ENCODE results near the gene DMXL1.
"Not testable (repeated sequence)": the region's sequence is repeated elsewhere in the genome, so short reads cannot be mapped to it uniquely, and the experiment has no call there.

DMXL1 gene

DNA sequence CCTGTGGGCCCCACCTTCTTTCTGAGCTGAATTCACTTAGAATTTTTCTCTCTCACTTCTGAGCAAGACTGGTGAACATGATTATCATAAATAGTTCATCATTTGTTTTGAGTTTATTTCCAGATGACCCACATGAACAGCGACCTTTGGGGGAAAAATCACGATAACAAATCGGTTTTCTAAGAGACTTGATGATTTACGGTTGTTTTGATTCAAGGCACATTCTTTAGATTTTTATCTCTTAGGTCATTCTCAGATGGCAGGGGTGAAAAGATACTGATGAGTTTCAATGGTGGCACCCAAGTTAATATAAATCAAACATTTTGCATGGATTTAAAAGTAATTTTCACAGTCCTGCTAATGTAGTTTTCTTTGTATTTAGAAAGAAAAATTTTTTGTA lies 95.1 kb downstream of the DMXL1 start:
- no peaks in the 10 kb centered on the region for H3K9me3 ChIP-seq (ENCODE audit: control insufficient read depth in 2 of 2, low read length in 2 of 2)
- H3K27ac ChIP-seq (ENCODE audit: low read depth in 2 of 2, low read length in 2 of 2), result no peak overlapping the region
- peaks cover 14% of the 10 kb centered on the region in 2 donors for H3K36me3 ChIP-seq (ENCODE audit: control insufficient read depth in 2 of 2, insufficient read depth in 2 of 2, low read length in 2 of 2)
- no peak overlapping the region for H3K4me3 ChIP-seq (ENCODE audit: low read length in 2 of 2)
- H3K9ac ChIP-seq (ENCODE audit: low read depth in 1 of 2, low read length in 2 of 2), result no peak overlapping the region
- no peaks in the 10 kb centered on the region for H3K27me3 ChIP-seq (ENCODE audit: control insufficient read depth in 2 of 2, insufficient read depth in 2 of 2, low read length in 2 of 2)
- H3K4me1 ChIP-seq (ENCODE audit: control insufficient read depth in 2 of 2, insufficient read depth in 2 of 2, low read length in 2 of 2), result no peaks in the 10 kb centered on the region

DNA sequence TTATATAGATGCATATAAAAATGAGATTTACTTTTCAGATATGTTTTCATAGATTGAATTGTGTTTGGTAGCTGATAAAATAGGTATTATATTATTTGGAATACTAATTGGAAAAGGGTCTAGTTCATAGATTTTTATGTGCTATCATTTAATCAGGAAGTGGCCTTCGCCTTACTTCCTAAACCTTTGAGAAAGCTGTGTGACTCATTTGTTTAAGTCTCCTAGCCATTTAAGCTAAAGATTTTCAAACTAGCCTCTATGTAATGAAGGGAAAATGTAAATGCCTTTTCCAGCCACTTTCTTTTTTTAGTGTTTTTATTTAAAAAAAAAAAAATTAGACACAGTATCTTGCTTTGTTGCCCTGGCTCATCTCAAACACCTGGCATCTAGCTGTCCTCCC lies 97.5 kb downstream of the DMXL1 start:
- H3K9me3 ChIP-seq (ENCODE audit: control insufficient read depth in 2 of 2, low read length in 2 of 2), result no peaks in the 10 kb centered on the region
- H3K9ac ChIP-seq (ENCODE audit: low read depth in 1 of 2, low read length in 2 of 2), result no peak overlapping the region
- H3K36me3 ChIP-seq (ENCODE audit: control insufficient read depth in 2 of 2, insufficient read depth in 2 of 2, low read length in 2 of 2), result peaks cover 9% of the 10 kb centered on the region in 2 donors
- no peaks in the 10 kb centered on the region for H3K27me3 ChIP-seq (ENCODE audit: control insufficient read depth in 2 of 2, insufficient read depth in 2 of 2, low read length in 2 of 2)
- H3K4me1 ChIP-seq (ENCODE audit: control insufficient read depth in 2 of 2, insufficient read depth in 2 of 2, low read length in 2 of 2), result no peaks in the 10 kb centered on the region
- no peak overlapping the region for H3K27ac ChIP-seq (ENCODE audit: low read depth in 2 of 2, low read length in 2 of 2)
- no peak overlapping the region for H3K4me3 ChIP-seq (ENCODE audit: low read length in 2 of 2)

DNA sequence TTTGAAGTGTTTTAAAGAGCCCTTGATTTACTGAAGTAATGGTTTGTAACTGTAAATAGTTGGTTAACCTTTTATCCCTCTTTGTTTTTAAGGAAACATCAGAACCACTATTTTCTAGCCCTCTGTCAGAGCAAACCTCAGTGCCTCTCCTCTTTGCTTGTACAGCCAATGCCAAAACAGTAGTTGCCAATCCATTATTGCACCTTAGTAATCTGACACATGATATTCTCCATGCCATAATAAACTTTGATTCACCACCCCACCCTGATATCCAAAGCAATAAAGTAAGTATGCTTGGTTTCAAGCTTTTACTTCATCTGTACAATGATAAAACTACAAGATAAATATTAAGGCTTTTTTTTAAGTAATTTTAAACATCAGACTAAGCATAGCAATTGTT lies 100.8 kb downstream of the DMXL1 start:
- no peaks in the 10 kb centered on the region for H3K27me3 ChIP-seq (ENCODE audit: control insufficient read depth in 2 of 2, insufficient read depth in 2 of 2, low read length in 2 of 2)
- H3K27ac ChIP-seq (ENCODE audit: low read depth in 2 of 2, low read length in 2 of 2), result no peak overlapping the region
- H3K4me1 ChIP-seq (ENCODE audit: control insufficient read depth in 2 of 2, insufficient read depth in 2 of 2, low read length in 2 of 2), result no peaks in the 10 kb centered on the region
- no peaks in the 10 kb centered on the region for H3K36me3 ChIP-seq (ENCODE audit: control insufficient read depth in 2 of 2, insufficient read depth in 2 of 2, low read length in 2 of 2)
- no peak overlapping the region for H3K9ac ChIP-seq (ENCODE audit: low read depth in 1 of 2, low read length in 2 of 2)
- H3K9me3 ChIP-seq (ENCODE audit: control insufficient read depth in 2 of 2, low read length in 2 of 2), result no peaks in the 10 kb centered on the region
- H3K4me3 ChIP-seq (ENCODE audit: low read length in 2 of 2), result no peak overlapping the region

DNA sequence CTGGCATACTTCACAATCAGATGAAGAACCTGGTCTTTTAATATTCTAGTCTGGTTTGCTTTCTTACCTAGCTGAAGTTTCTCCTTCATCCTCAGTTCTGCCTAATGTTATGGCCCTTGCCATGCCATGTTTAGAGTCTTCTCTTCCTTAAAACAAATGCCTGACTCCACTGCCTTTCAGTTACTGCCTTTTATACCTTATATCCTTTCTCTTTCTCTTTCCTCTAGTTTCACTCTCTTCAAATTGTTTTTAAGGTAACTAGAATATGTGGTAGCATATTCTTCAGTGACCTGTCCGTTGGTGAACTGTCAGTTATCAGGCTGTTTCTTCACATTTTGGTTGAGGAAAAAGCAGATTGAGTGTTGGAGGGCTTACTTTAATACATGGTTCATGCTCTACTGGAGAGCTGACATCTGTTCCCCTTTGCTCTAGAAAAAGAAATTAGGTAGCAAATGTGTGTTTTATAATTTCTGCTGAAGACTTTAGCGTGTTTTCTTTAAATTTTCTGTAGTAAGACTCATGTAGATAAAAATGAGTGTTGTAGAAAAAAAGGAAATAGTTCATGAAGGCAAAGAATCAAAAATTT lies 103.8 kb downstream of the DMXL1 start:
- no peaks in the 10 kb centered on the region for H3K9me3 ChIP-seq (ENCODE audit: control insufficient read depth in 2 of 2, low read length in 2 of 2)
- no peak overlapping the region for H3K4me3 ChIP-seq (ENCODE audit: low read length in 2 of 2)
- no peak overlapping the region for H3K27ac ChIP-seq (ENCODE audit: low read depth in 2 of 2, low read length in 2 of 2)
- peaks cover 6 to 7% of the 10 kb centered on the region in 2 donors for H3K36me3 ChIP-seq (ENCODE audit: control insufficient read depth in 2 of 2, insufficient read depth in 2 of 2, low read length in 2 of 2)
- no peaks in the 10 kb centered on the region for H3K4me1 ChIP-seq (ENCODE audit: control insufficient read depth in 2 of 2, insufficient read depth in 2 of 2, low read length in 2 of 2)
- no peak overlapping the region for H3K9ac ChIP-seq (ENCODE audit: low read depth in 1 of 2, low read length in 2 of 2)
- H3K27me3 ChIP-seq (ENCODE audit: control insufficient read depth in 2 of 2, insufficient read depth in 2 of 2, low read length in 2 of 2), result no peaks in the 10 kb centered on the region

DNA sequence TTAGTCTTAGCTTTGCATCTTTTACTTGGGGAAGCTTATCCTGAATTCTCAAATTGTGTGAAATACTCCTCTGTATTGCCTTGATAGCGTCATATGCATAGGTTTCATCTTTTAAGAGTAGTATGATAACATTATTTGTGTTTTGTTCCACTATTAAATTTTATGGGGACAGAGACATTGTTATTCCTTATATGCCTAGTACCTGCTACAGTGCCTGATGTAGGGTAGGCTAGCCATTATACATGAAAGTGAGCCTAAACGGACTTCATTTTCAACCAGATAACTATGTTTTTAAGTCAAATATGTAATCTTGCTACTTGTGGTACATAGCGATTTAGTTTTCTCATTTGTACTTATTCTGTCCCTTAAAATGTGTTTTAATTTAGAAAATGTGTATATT lies 105.9 kb downstream of the DMXL1 start:
- no peaks in the 10 kb centered on the region for H3K4me1 ChIP-seq (ENCODE audit: control insufficient read depth in 2 of 2, insufficient read depth in 2 of 2, low read length in 2 of 2)
- H3K9me3 ChIP-seq (ENCODE audit: control insufficient read depth in 2 of 2, low read length in 2 of 2), result no peaks in the 10 kb centered on the region
- no peak overlapping the region for H3K4me3 ChIP-seq (ENCODE audit: low read length in 2 of 2)
- no peak overlapping the region for H3K9ac ChIP-seq (ENCODE audit: low read depth in 1 of 2, low read length in 2 of 2)
- H3K36me3 ChIP-seq (ENCODE audit: control insufficient read depth in 2 of 2, insufficient read depth in 2 of 2, low read length in 2 of 2), result peaks cover 6 to 7% of the 10 kb centered on the region in 2 donors
- H3K27ac ChIP-seq (ENCODE audit: low read depth in 2 of 2, low read length in 2 of 2), result no peak overlapping the region
- H3K27me3 ChIP-seq (ENCODE audit: control insufficient read depth in 2 of 2, insufficient read depth in 2 of 2, low read length in 2 of 2), result no peaks in the 10 kb centered on the region

DNA sequence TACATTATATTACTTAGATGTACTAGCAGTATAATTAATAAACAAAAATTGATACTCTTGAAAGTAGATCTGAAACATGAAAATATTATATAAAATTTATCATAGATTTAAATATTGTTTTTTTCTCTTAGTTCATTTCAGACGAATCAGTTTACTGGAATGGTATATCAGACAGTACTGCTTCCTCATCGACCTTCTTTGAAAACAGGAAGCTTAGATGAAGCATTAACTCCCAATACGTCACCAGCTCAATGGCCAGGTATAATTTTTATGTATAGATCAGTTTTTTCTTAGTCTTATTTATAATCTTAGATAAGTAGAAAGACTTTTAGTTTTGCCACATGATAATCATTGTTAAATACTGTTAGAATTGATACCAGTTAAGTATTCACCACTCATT lies 106.3 kb downstream of the DMXL1 start:
- no peak overlapping the region for H3K27ac ChIP-seq (ENCODE audit: low read depth in 2 of 2, low read length in 2 of 2)
- H3K9ac ChIP-seq (ENCODE audit: low read depth in 1 of 2, low read length in 2 of 2), result no peak overlapping the region
- H3K9me3 ChIP-seq (ENCODE audit: control insufficient read depth in 2 of 2, low read length in 2 of 2), result no peaks in the 10 kb centered on the region
- H3K27me3 ChIP-seq (ENCODE audit: control insufficient read depth in 2 of 2, insufficient read depth in 2 of 2, low read length in 2 of 2), result no peaks in the 10 kb centered on the region
- peaks cover 6 to 7% of the 10 kb centered on the region in 2 donors for H3K36me3 ChIP-seq (ENCODE audit: control insufficient read depth in 2 of 2, insufficient read depth in 2 of 2, low read length in 2 of 2)
- no peak overlapping the region for H3K4me3 ChIP-seq (ENCODE audit: low read length in 2 of 2)
- no peaks in the 10 kb centered on the region for H3K4me1 ChIP-seq (ENCODE audit: control insufficient read depth in 2 of 2, insufficient read depth in 2 of 2, low read length in 2 of 2)

DNA sequence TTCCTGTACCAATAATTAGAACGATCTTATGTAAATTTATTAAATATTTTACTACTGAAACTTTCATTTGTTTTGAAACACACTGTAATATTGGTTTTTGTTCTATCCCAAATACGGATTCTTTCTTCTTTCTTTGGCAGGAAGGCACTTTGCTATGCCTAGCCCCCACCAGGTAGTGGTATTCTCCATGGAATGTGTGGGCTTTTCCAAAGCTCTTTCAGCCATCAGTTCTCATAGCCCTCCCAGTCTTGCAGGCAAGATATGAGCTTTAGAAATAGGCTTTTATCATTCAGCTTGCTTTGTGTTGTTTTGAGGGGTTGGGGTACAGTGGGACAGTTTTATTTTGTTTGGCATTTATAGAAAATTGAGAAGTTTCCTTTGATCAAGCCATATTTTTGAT lies 107.5 kb downstream of the DMXL1 start:
- Histone ChIP-seq H3K27ac (ENCODE audit: low read depth in 2 of 2, low read length in 2 of 2) (no peak overlapping the region), H3K9ac (ENCODE audit: low read depth in 1 of 2, low read length in 2 of 2) (no peak overlapping the region), H3K4me1 (ENCODE audit: control insufficient read depth in 2 of 2, insufficient read depth in 2 of 2, low read length in 2 of 2) (no peaks in the 10 kb centered on the region), H3K27me3 (ENCODE audit: control insufficient read depth in 2 of 2, insufficient read depth in 2 of 2, low read length in 2 of 2) (no peaks in the 10 kb centered on the region), H3K9me3 (ENCODE audit: control insufficient read depth in 2 of 2, low read length in 2 of 2) (no peaks in the 10 kb centered on the region), H3K4me3 (ENCODE audit: low read length in 2 of 2) (no peak overlapping the region), H3K36me3 (ENCODE audit: control insufficient read depth in 2 of 2, insufficient read depth in 2 of 2, low read length in 2 of 2) (peaks cover 6 to 7% of the 10 kb centered on the region in 2 donors)

DNA sequence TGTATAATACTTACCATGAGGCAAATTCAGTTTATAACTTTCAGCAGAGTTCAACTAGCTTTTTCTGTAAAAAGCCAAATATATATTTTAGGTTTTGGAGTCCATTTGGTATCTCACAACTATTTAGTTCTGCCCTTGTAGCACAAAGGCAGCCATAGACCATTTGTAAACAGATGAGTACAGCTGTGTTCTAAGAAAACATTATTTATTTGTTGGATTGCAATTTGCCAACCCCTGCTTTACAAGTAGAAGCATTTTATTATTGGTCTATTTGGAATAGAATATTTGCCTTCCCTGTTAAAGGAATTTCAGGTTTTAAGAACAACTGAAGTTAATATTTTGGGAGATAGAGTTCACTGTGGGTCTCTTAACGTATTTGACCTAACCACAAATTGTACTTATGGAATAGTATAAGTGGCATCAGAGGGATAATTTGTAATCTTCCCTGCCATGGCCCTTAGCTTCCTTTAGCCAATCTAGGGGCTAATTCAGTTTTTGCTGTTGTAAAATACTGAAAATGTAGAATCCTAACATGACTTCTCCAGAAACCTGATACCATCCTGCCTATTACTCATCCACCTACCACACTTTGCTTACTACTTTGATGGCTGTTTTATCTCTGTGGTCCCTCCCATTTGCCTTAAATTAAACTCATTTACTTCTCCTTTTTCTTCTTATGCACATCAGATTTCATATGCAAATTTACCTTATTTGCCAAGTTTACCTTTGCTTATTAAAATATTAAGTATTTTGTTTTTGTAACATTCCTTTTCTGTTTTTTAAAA lies 109.2 kb downstream of the DMXL1 start:
- no peak overlapping the region for H3K9ac ChIP-seq (ENCODE audit: low read depth in 1 of 2, low read length in 2 of 2)
- peaks cover 6 to 7% of the 10 kb centered on the region in 2 donors for H3K36me3 ChIP-seq (ENCODE audit: control insufficient read depth in 2 of 2, insufficient read depth in 2 of 2, low read length in 2 of 2)
- H3K9me3 ChIP-seq (ENCODE audit: control insufficient read depth in 2 of 2, low read length in 2 of 2), result no peaks in the 10 kb centered on the region
- no peak overlapping the region for H3K27ac ChIP-seq (ENCODE audit: low read depth in 2 of 2, low read length in 2 of 2)
- H3K4me3 ChIP-seq (ENCODE audit: low read length in 2 of 2), result no peak overlapping the region
- H3K27me3 ChIP-seq (ENCODE audit: control insufficient read depth in 2 of 2, insufficient read depth in 2 of 2, low read length in 2 of 2), result no peaks in the 10 kb centered on the region
- no peaks in the 10 kb centered on the region for H3K4me1 ChIP-seq (ENCODE audit: control insufficient read depth in 2 of 2, insufficient read depth in 2 of 2, low read length in 2 of 2)

DNA sequence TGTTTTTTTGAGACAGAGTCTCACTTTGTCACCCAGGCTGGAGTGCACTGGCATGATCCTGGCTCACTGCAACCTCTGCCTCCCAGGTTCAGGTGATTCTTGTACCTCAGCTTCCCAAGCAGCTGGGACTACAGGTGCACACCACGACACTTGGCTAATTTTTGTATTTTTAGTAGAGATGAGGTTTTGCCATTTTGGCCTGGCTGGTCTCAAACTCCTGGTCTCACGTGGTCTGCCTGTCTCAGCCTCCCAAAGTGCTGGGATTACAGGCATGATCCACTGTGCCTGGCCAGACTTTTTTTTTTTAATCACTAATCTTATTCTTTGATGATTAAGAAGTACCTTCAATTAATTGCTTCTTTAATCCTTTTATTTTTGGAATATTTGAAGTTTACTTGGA lies 114.6 kb downstream of the DMXL1 start:
- not testable (repeated sequence) for H3K4me3 ChIP-seq (ENCODE audit: low read length in 2 of 2); H3K36me3 ChIP-seq (ENCODE audit: control insufficient read depth in 2 of 2, insufficient read depth in 2 of 2, low read length in 2 of 2); H3K27me3 ChIP-seq (ENCODE audit: control insufficient read depth in 2 of 2, insufficient read depth in 2 of 2, low read length in 2 of 2); H3K9ac ChIP-seq (ENCODE audit: low read depth in 1 of 2, low read length in 2 of 2); H3K4me1 ChIP-seq (ENCODE audit: control insufficient read depth in 2 of 2, insufficient read depth in 2 of 2, low read length in 2 of 2); H3K27ac ChIP-seq (ENCODE audit: low read depth in 2 of 2, low read length in 2 of 2); H3K9me3 ChIP-seq (ENCODE audit: control insufficient read depth in 2 of 2, low read length in 2 of 2)

DNA sequence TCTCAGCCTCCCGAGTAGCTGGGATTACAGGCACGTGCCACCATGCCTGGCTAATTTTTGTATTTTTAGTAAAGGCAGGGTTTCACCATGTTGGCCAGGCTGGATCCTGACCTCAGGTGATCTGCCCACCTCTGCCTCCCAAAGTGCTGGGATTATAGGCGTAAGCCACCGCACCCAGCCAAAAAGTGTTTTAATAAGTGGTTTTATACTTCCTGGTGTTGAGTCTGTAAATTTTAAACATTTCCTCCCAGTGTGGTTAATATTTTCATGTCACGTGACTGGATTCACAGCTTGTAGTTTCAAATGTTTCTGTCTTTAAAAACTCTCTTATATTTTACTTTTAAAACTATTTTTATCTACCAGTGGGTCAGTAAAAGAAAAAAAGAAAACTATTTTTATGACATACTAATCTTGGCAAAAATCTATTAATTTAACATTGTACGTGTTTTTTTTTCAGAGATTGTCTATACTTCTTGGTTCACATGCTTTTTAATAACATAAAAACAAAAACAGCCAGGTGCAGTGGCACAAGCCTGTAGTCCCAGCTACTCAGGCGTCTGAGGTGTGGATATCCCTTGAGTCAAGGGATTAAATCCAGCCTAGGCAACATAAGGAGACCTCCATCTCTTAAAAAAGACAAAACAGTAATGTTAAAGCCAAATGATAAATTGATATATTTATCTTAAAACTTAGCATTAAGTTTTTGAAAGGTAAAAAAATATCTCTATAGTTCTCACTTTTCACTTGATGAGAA lies 117.1 kb downstream of the DMXL1 start:
- H3K4me1 ChIP-seq (ENCODE audit: control insufficient read depth in 2 of 2, insufficient read depth in 2 of 2, low read length in 2 of 2), result no peaks in the 10 kb centered on the region
- H3K9ac ChIP-seq (ENCODE audit: low read depth in 1 of 2, low read length in 2 of 2), result no peak overlapping the region
- H3K27me3 ChIP-seq (ENCODE audit: control insufficient read depth in 2 of 2, insufficient read depth in 2 of 2, low read length in 2 of 2), result no peaks in the 10 kb centered on the region
- H3K36me3 ChIP-seq (ENCODE audit: control insufficient read depth in 2 of 2, insufficient read depth in 2 of 2, low read length in 2 of 2), result peaks cover 8 to 10% of the 10 kb centered on the region in 2 donors
- H3K4me3 ChIP-seq (ENCODE audit: low read length in 2 of 2), result no peak overlapping the region
- no peaks in the 10 kb centered on the region for H3K9me3 ChIP-seq (ENCODE audit: control insufficient read depth in 2 of 2, low read length in 2 of 2)
- H3K27ac ChIP-seq (ENCODE audit: low read depth in 2 of 2, low read length in 2 of 2), result no peak overlapping the region

Measured in mucosa of rectum (tissue), 2 donors.